Measurements from ENCODE around the gene LMNTD2.

Gene LMNTD2

DNA sequence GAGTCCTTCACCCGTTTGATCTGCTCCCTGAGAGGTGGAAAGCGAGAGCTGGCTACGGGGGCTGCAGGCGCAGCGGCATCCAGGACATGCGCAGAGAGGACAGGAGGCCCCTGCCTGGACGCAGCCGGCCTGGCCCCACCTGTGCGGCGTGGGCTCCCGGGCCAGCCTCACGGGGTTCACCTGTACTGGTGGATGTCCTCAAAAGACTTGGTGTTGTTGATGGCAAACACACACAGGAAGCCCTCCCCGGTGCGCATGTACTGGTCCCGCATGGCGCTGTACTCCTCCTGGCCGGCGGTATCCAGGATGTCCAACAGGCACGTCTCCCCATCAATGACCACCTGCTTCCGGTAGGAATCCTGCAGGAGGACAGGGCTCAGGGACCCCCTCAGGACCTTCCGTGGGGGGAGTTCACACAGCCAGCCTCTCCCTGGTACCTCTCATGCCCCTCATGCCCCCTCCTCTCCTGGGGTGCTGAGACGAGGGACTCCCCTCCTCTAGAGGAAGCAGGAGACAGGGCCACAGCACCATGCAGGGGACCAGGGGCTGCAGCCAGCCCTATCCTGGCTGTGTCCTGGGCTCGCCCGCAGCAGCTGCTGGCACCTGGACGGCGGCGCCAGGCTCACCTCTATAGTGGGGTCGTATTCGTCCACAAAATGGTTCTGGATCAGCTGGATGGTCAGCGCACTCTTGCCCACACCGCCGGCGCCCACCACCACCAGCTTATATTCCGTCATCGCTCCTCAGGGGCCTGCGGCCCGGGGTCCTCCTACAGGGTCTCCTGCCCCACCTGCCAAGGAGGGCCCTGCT, 26.7 kb downstream of the LMNTD2 start:
- H3K79me2 ChIP-seq (ENCODE audit: insufficient read depth, low read length): no peaks in the 10 kb centered on the region
- H3K9ac ChIP-seq (ENCODE audit: low read length): peak overlapping the region; percentile 83; the same call in 1 of the 2 replicates
- peak overlapping the region; percentile 73 for H3K4me2 ChIP-seq (ENCODE audit: low read length)
- no peaks in the 10 kb centered on the region for H4K20me1 ChIP-seq (ENCODE audit: insufficient read depth, low read length)
- H3K27ac ChIP-seq (ENCODE audit: low read depth, low read length, poor library complexity, severe bottlenecking): no peak overlapping the region
- H3K36me3 ChIP-seq (ENCODE audit: insufficient read depth, low read length): peaks cover 16% of the 10 kb centered on the region
- TF ChIP-seq, protein P1, sequence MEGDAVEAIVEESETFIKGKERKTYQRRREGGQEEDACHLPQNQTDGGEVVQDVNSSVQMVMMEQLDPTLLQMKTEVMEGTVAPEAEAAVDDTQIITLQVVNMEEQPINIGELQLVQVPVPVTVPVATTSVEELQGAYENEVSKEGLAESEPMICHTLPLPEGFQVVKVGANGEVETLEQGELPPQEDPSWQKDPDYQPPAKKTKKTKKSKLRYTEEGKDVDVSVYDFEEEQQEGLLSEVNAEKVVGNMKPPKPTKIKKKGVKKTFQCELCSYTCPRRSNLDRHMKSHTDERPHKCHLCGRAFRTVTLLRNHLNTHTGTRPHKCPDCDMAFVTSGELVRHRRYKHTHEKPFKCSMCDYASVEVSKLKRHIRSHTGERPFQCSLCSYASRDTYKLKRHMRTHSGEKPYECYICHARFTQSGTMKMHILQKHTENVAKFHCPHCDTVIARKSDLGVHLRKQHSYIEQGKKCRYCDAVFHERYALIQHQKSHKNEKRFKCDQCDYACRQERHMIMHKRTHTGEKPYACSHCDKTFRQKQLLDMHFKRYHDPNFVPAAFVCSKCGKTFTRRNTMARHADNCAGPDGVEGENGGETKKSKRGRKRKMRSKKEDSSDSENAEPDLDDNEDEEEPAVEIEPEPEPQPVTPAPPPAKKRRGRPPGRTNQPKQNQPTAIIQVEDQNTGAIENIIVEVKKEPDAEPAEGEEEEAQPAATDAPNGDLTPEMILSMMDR (IDR thresholded peaks at IDR 0.05; ENCODE audit: low read length): no peak
- TF ChIP-seq EZH2 (IDR thresholded peaks at IDR 0.05; ENCODE audit: borderline replicate concordance, low read length): no peak
- no peaks in the 10 kb centered on the region for H3K27me3 ChIP-seq (ENCODE audit: insufficient read depth, low read length)
- H3K9me2 ChIP-seq (ENCODE audit: low read depth, low read length): no peaks in the 10 kb centered on the region
- peaks cover 28% of the 10 kb centered on the region for H3K4me1 ChIP-seq (ENCODE audit: insufficient read depth, low read length, severe bottlenecking)
- H3K9me3 ChIP-seq (ENCODE audit: low read length): no peaks in the 10 kb centered on the region
- no peak overlapping the region for H2AFZ ChIP-seq (ENCODE audit: low read length)
- H3K4me3 ChIP-seq (ENCODE audit: low read depth, low read length, poor library complexity, severe bottlenecking): peak overlapping the region; percentile 86
- peaks cover 5% of the 10 kb centered on the region; the same call in 1 of the 2 replicates for H3F3A ChIP-seq (ENCODE audit: insufficient read depth, low read length)

DNA sequence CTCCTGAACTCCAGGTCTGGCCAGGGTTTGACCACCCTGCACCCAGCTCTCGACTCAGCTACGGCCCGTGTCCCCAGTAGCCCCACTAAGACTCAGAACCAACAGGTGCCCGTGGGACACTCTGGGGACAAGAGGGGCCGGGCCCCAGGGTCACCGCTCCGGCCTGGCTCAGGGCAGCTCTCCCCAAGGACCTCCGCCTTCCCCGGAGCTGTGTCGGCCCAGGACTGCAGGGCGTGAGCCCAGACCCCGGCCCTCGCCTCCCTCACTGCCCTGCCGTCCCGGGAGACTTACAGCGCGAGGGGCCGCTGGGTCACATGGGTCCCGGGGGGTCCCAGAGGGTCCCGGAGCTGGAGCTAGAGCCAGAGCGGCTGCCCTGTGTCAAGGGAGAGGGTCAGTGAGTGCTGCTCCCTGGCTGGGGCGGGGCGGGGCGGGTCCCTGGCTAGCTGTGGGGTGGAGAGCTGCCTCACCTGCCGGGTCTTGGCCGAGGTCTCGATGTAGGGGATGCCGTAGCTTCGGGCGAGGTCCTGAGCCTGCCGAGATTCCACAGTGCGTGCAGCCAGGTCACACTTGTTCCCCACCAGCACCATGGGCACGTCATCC, 27.5 kb downstream of the LMNTD2 start:
- Histone ChIP-seq H3K4me2 (ENCODE audit: low read length) (no peak overlapping the region), H3K27ac (ENCODE audit: low read depth, low read length, poor library complexity, severe bottlenecking) (no peak overlapping the region), H3K27me3 (ENCODE audit: insufficient read depth, low read length) (no peaks in the 10 kb centered on the region), H3K36me3 (ENCODE audit: insufficient read depth, low read length) (peaks cover 16% of the 10 kb centered on the region), H3K9me2 (ENCODE audit: low read depth, low read length) (no peaks in the 10 kb centered on the region), H3K79me2 (ENCODE audit: insufficient read depth, low read length) (no peaks in the 10 kb centered on the region), H3K9ac (ENCODE audit: low read length) (no peak overlapping the region), H3K9me3 (ENCODE audit: low read length) (no peaks in the 10 kb centered on the region), H3F3A (ENCODE audit: insufficient read depth, low read length) (peaks cover 5% of the 10 kb centered on the region; the same call in 1 of the 2 replicates), H4K20me1 (ENCODE audit: insufficient read depth, low read length) (no peaks in the 10 kb centered on the region), H3K4me3 (ENCODE audit: low read depth, low read length, poor library complexity, severe bottlenecking) (no peak overlapping the region), H3K4me1 (ENCODE audit: insufficient read depth, low read length, severe bottlenecking) (peaks cover 26% of the 10 kb centered on the region), H2AFZ (ENCODE audit: low read length) (no peak overlapping the region)
- TF ChIP-seq, protein P1 (IDR thresholded peaks at IDR 0.05; ENCODE audit: low read length): no peak
- TF ChIP-seq EZH2 (IDR thresholded peaks at IDR 0.05; ENCODE audit: borderline replicate concordance, low read length): no peak

DNA sequence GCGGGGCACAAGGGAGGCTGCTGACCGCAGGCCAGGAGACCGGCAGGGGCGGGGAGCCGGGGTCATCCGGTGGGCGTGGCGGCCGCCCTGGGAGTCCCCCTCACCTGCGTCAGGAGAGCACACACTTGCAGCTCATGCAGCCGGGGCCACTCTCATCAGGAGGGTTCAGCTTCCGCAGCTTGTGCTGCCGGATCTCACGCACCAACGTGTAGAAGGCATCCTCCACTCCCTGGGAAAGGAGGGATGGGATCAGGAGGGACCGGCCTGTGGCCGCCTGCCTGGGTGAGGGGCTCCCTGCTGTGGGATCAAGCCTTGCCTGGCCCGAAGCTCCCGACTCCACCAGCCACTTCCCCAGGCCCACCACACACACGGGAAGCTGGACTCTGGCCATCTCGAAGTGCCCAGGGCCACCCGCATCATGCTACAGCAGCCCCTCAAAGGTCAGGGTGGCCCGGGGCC, 28.0 kb downstream of the LMNTD2 start:
- peaks cover 21% of the 10 kb centered on the region for H3K4me1 ChIP-seq (ENCODE audit: insufficient read depth, low read length, severe bottlenecking)
- H4K20me1 ChIP-seq (ENCODE audit: insufficient read depth, low read length): no peaks in the 10 kb centered on the region
- no peak for TF ChIP-seq EZH2 (IDR thresholded peaks at IDR 0.05; ENCODE audit: borderline replicate concordance, low read length)
- TF ChIP-seq, protein P1 (IDR thresholded peaks at IDR 0.05; ENCODE audit: low read length): no peak
- no peaks in the 10 kb centered on the region for H3K9me3 ChIP-seq (ENCODE audit: low read length)
- H3K79me2 ChIP-seq (ENCODE audit: insufficient read depth, low read length): no peaks in the 10 kb centered on the region
- no peak overlapping the region for H3K4me2 ChIP-seq (ENCODE audit: low read length)
- H3K4me3 ChIP-seq (ENCODE audit: low read depth, low read length, poor library complexity, severe bottlenecking): no peak overlapping the region
- H3K36me3 ChIP-seq (ENCODE audit: insufficient read depth, low read length): peaks cover 16% of the 10 kb centered on the region
- no peak overlapping the region for H3K9ac ChIP-seq (ENCODE audit: low read length)
- H3F3A ChIP-seq (ENCODE audit: insufficient read depth, low read length): peaks cover 5% of the 10 kb centered on the region; the same call in 1 of the 2 replicates
- no peaks in the 10 kb centered on the region for H3K9me2 ChIP-seq (ENCODE audit: low read depth, low read length)
- no peak overlapping the region for H3K27ac ChIP-seq (ENCODE audit: low read depth, low read length, poor library complexity, severe bottlenecking)
- no peak overlapping the region for H2AFZ ChIP-seq (ENCODE audit: low read length)
- no peaks in the 10 kb centered on the region for H3K27me3 ChIP-seq (ENCODE audit: insufficient read depth, low read length)
